Liver (tissue), 3 donors: ENCODE results near the gene MRPS16.

Source experiments
- CTCF ChIP-seq: fragments of 150-350 bp; IDR thresholded peaks from 2 replicates; pipeline ENCODE4 v1.5.1; 2017; ENCODE audit warnings: improper control_type of control experiment, low read depth, low read length; ENCODE audit not compliant: missing input control
- EGR1 ChIP-seq, 2 donors: IDR thresholded peaks; 2 replicates each; pipeline ENCODE4 v1.6.1; 2016 to 2018; ENCODE audit warnings: antibody characterized with exemption in 2 of 2, low read depth in 2 of 2
- FOXA1 ChIP-seq: IDR thresholded peaks from 2 replicates; pipeline ENCODE4 v1.6.1; 2016; ENCODE audit warnings: antibody characterized with exemption
- GABPA ChIP-seq, 2 donors: IDR thresholded peaks in 1 of 2; conservative IDR thresholded peaks in 1 of 2; 2 replicates each; pipeline ENCODE4 v1.6.1; 2016; ENCODE audit warnings: antibody characterized with exemption in 2 of 2, mild to moderate bottlenecking in 1 of 2, moderate library complexity in 1 of 2
- HNF4A ChIP-seq, 2 donors: conservative IDR thresholded peaks; 2 replicates each; pipeline ENCODE4 v1.6.1; 2016; ENCODE audit warnings: antibody characterized with exemption in 2 of 2, mild to moderate bottlenecking in 2 of 2
- JUND ChIP-seq, 2 donors: IDR thresholded peaks; 2 replicates each; pipeline ENCODE4 v1.6.1; 2016; ENCODE audit warnings: antibody characterized with exemption in 2 of 2
- REST ChIP-seq: IDR thresholded peaks from 2 replicates; pipeline ENCODE4 v1.6.1; 2016; ENCODE audit warnings: antibody characterized with exemption, mild to moderate bottlenecking
- RXRA ChIP-seq, 2 donors: IDR thresholded peaks; 2 replicates each; pipeline ENCODE4 v1.6.1; 2017 to 2018; ENCODE audit warnings: antibody characterized with exemption in 2 of 2, mild to moderate bottlenecking in 1 of 2
- SP1 ChIP-seq: IDR thresholded peaks from 2 replicates; pipeline ENCODE4 v1.6.1; 2018; ENCODE audit warnings: antibody characterized with exemption, mild to moderate bottlenecking
- TF ChIP-seq, protein P1 (sequence below): IDR thresholded peaks from 2 replicates; pipeline ENCODE4 v1.6.1; 2016; ENCODE audit warnings: antibody characterized with exemption
- TF ChIP-seq, protein P2 (sequence below): IDR thresholded peaks from 2 replicates; pipeline ENCODE4 v1.6.1; 2016; ENCODE audit warnings: antibody characterized with exemption
- donor health status: healthy.
- donor health status: healthy.

DNA sequence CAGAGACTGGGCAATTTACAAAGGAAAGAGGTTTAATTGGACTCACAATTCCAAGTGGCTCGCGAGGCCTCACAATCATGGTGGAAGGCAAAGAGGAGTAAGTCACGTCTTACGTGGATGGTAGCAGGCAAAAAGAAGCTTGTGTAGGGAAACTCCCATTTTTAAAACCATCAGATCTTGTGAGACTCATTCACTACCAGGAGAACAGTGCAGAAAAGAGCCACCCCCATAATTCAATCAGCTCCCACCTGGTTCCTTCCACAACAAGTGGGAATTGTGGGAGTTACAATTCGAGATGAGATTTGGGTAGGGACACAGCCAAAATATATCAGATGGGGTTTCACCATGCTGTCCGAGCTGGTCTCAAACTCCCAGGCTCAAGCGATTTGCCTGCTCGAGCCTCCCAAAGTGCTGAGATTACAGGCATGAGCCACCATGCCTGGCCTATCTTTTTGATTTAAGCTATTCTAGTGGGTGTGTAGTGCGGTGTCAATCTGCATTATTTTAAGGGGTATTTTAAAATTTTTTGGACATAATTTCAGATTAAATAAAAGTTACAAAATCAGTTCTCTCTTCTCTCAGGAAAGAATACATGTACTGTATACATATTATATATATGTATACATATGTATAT lies 9.0 kb upstream of the MRPS16 start:
- TF ChIP-seq FOXA1 (no peak), CTCF (no peak), SP1 (no peak), HNF4A (conservative IDR thresholded peaks at IDR 0.05) (no peak), REST (no peak), EGR1 (IDR thresholded peaks at IDR 0.05; ENCODE audit: low read depth in 2 of 2) (no peak), GABPA (IDR thresholded peaks at IDR 0.05 in 1 of 2, conservative IDR thresholded peaks at IDR 0.05 in 1 of 2) (no peak), RXRA (IDR thresholded peaks at IDR 0.05) (no peak), JUND (IDR thresholded peaks at IDR 0.05) (no peak)
- TF ChIP-seq, protein P1, sequence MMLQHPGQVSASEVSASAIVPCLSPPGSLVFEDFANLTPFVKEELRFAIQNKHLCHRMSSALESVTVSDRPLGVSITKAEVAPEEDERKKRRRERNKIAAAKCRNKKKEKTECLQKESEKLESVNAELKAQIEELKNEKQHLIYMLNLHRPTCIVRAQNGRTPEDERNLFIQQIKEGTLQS: no peak
- TF ChIP-seq, protein P2, sequence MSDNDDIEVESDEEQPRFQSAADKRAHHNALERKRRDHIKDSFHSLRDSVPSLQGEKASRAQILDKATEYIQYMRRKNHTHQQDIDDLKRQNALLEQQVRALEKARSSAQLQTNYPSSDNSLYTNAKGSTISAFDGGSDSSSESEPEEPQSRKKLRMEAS: no peak
